HG02571 (cell line): Measurements from ENCODE around the gene CD8A.

ENCODE experiments used
- ATAC-seq: cut with Tn5 transposase; IDR thresholded peaks from one replicate; pipeline ENCODE4 v1.9.1; 2021; ENCODE audit warnings: mild to moderate bottlenecking, moderate library complexity; ENCODE audit not compliant: unreplicated experiment

CD8A gene

GRCh38 chr2:86781363-86781762 lies 9.3 kb downstream of the CD8A start:
- ATAC-seq: no peak

- ATAC-seq: no peak
Measured at GRCh38 chr2:86779971-86780370, 10.7 kb downstream of the CD8A start.

- ATAC-seq: no peak
Measured at GRCh38 chr2:86778957-86779356, 11.8 kb downstream of the CD8A start.

- ATAC-seq: no peak
Measured at GRCh38 chr2:86776532-86776931, 14.2 kb downstream of the CD8A start.

GRCh38 chr2:86775338-86775737 lies 15.4 kb downstream of the CD8A start:
- no peak for ATAC-seq

GRCh38 chr2:86774862-86775261 lies 15.9 kb downstream of the CD8A start:
- no peak for ATAC-seq

- ATAC-seq: no peak
Measured at GRCh38 chr2:86772611-86773010, 18.1 kb downstream of the CD8A start.

- no peak for ATAC-seq
Measured at GRCh38 chr2:86770816-86771301, 19.9 kb downstream of the CD8A start.

GRCh38 chr2:86769838-86770237 lies 20.9 kb downstream of the CD8A start:
- ATAC-seq: no peak

GRCh38 chr2:86768189-86768949 lies 22.3 kb downstream of the CD8A start:
- ATAC-seq: no peak

- no peak for ATAC-seq
Measured at GRCh38 chr2:86765310-86765695, 25.4 kb downstream of the CD8A start.

- no peak for ATAC-seq
Measured at GRCh38 chr2:86764661-86765309, 25.9 kb downstream of the CD8A start.

GRCh38 chr2:86760371-86760770 lies 30.3 kb downstream of the CD8A start:
- ATAC-seq: no peak

GRCh38 chr2:86758405-86758804 lies 32.3 kb downstream of the CD8A start:
- no peak for ATAC-seq

GRCh38 chr2:86753606-86754005 lies 37.1 kb downstream of the CD8A start:
- no peak for ATAC-seq

GRCh38 chr2:86752934-86753333 lies 37.8 kb downstream of the CD8A start:
- no peak for ATAC-seq

GRCh38 chr2:86751778-86752177 lies 38.9 kb downstream of the CD8A start:
- no peak for ATAC-seq

- ATAC-seq: no peak
Measured at GRCh38 chr2:86750240-86750839, 40.4 kb downstream of the CD8A start.

GRCh38 chr2:86747711-86748639 lies 42.7 kb downstream of the CD8A start:
- ATAC-seq: no peak

- ATAC-seq: no peak
Measured at GRCh38 chr2:86746939-86747338, 43.8 kb downstream of the CD8A start.

- ATAC-seq: no peak
Measured at GRCh38 chr2:86744152-86744551, 46.6 kb downstream of the CD8A start.
